Kidney (tissue), 14 donors: ENCODE results near the gene RALGDS. TPM values are rescaled to one million over a fixed set of nuclear protein-coding genes. Genes with fewer than 3 reads are reported as not detected.
A peak's percentile ranks its signal among the peaks of the same experiment; 100 is the strongest.

Experiments used
- DNase-seq, 5 donors: peaks; one replicate each; pipeline ENCODE4 v3.0.0-alpha.2; 2013 to 2020
- FAIRE-seq: peaks from 2 replicates; lab custom pipeline; 2012; peaks lifted over from hg19 to GRCh38; lab: Jason Lieb, UNC
- H3K27ac ChIP-seq, 2 donors: one replicate each; pipeline ENCODE4 v1.7.0; 2013; ENCODE audit warnings: low read depth in 2 of 2, low read length in 2 of 2, inconsistent platforms in 1 of 2
- H3K27me3 ChIP-seq: one replicate; pipeline ENCODE4 v1.7.1; 2013; ENCODE audit warnings: low read length, inconsistent platforms; ENCODE audit not compliant: control insufficient read depth, insufficient read depth
- H3K36me3 ChIP-seq, 3 donors: one replicate each; pipeline versions ENCODE4 v1.7.0 to v1.7.1; 2013; ENCODE audit warnings: low read length in 3 of 3, control low read depth in 1 of 3, inconsistent platforms in 1 of 3; ENCODE audit not compliant: insufficient read depth in 3 of 3, control insufficient read depth in 2 of 3
- H3K4me1 ChIP-seq, 3 donors: one replicate each; pipeline versions ENCODE4 v1.7.0 to v1.7.1; 2013; ENCODE audit warnings: low read length in 3 of 3, inconsistent platforms in 1 of 3, low read depth in 1 of 3; ENCODE audit not compliant: control insufficient read depth in 2 of 3, insufficient read depth in 2 of 3
- H3K4me3 ChIP-seq, 3 donors: one replicate each; pipeline versions ENCODE4 v1.7.0 to v1.8.1; 2013; ENCODE audit warnings: low read length in 3 of 3, control low read depth in 1 of 3, inconsistent platforms in 1 of 3
- H3K9ac ChIP-seq, 3 donors: one replicate each; pipeline versions ENCODE4 v1.7.0 to v1.7.1; 2013; ENCODE audit warnings: low read length in 3 of 3, control low read depth in 1 of 3, inconsistent platforms in 1 of 3
- H3K9me3 ChIP-seq, 3 donors: one replicate each; pipeline versions ENCODE4 v1.7.0 to v1.7.1; 2013; ENCODE audit warnings: low read length in 3 of 3, control low read depth in 1 of 3, inconsistent platforms in 1 of 3; ENCODE audit not compliant: control insufficient read depth in 2 of 3, insufficient read depth in 1 of 3
- intact Hi-C: fragments of 100-400 bp; cut with DNase I; formaldehyde crosslinking; loops from one replicate; pipeline ENCODE4 v1.11.1; 2022
- polyA plus RNA-seq: library from polyadenylated mRNA; stranded (reverse); fragments of 350-450 nt; fragmentation: Illumina TruSeq; extraction: RNeasy Lipid Tissue Mini Kit (QIAGEN cat#74804); gene quantifications from one replicate; pipeline ENCODE4 v1.2.3, GENCODE V29; 2014; ENCODE audit warnings: low read depth, low replicate concordance; ENCODE audit not compliant: insufficient read depth
- total RNA-seq: library from RNA; stranded (reverse); fragmentation: NEBNext Ultra II Directional; extraction: Animal tissue kit (Norgen Biotek cat#: 25700); gene quantifications from one replicate; pipeline ENCODE4 v1.2.1, GENCODE V29; 2021
- TF ChIP-seq, protein P1 (sequence below): IDR thresholded peaks from 3 replicates; pipeline ENCODE4 v1.5.1; 2012; ENCODE audit warnings: mild to moderate bottlenecking, moderate library complexity, borderline replicate concordance; ENCODE audit not compliant: insufficient read depth; ENCODE audit errors: extremely low read depth
- donor health status: control.
- donor health status: control.
- donor health status: control.
- donor health status: control.
- donor health status: control.
- donor health status: DM: yes; HTN: yes; CAD: no.
- donor health status: Normal renal cell carcinoma (clear cell type).

RALGDS gene
- total and polyA plus RNA-seq, 2 donors from 2014 or later, result 13.0 to 43.3 TPM

DNA sequence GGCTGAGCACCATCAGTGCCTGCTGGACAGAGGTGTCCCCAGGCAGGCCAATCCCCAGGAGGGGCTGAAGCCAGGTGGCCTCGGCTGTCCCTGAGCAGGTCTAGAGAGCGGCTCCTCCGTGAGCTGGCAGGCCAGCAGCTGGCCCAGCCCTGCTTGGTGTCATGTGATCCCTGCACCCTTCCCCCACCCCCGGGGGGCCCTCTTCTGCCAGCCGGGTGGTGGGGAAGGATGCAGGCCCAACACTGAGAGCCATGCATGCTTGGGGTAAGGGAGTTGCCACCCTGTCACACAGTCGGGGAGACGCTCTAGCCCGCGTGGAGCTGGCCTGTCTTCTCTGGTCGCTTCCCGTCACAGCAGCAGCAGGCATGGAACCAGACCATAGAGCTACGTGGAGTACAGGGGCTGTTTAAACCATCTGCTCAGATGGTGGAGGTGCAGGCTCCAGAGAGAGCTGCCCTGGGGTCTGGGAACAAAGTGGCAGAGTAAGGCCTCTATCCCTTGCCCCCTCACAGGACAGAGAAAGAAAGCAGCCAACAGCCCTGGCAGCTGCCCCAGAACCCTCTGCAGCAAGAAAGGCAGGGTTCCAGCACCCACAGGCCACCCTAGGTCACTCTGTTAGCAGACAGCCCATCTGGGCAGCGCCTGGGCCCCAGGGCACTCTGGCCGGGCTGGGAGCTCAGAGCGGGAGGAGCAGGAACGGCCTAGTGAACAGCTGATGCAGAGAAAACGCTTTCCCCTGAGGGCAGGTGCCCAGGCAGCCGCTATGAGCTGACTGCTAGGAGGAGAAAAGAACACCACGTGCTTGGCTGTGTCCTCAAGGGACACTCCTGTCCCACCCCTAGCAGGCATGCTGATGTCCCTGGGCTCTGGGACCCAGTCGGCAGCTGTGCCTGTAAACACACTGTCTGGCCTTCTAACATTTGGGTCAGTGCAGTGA lies 6.8 kb downstream of the RALGDS start:
- intact Hi-C loops, result no loop called here
- Histone ChIP-seq H3K4me3 (no peak overlapping the region), H3K9ac (peak overlapping the region in 1 of 3 donors; percentile 46), H3K27ac (peak overlapping the region; percentile 38 to 71), H3K4me1 (peaks cover 0 to 47% (median 23%) of the 10 kb centered on the region in 3 donors), H3K9me3 (no peaks in the 10 kb centered on the region), H3K36me3 (peaks cover 0 to 12% (median 0%) of the 10 kb centered on the region in 3 donors), H3K27me3 (no peaks in the 10 kb centered on the region)
- TF ChIP-seq, protein P1, sequence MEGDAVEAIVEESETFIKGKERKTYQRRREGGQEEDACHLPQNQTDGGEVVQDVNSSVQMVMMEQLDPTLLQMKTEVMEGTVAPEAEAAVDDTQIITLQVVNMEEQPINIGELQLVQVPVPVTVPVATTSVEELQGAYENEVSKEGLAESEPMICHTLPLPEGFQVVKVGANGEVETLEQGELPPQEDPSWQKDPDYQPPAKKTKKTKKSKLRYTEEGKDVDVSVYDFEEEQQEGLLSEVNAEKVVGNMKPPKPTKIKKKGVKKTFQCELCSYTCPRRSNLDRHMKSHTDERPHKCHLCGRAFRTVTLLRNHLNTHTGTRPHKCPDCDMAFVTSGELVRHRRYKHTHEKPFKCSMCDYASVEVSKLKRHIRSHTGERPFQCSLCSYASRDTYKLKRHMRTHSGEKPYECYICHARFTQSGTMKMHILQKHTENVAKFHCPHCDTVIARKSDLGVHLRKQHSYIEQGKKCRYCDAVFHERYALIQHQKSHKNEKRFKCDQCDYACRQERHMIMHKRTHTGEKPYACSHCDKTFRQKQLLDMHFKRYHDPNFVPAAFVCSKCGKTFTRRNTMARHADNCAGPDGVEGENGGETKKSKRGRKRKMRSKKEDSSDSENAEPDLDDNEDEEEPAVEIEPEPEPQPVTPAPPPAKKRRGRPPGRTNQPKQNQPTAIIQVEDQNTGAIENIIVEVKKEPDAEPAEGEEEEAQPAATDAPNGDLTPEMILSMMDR, result no peak
- FAIRE-seq (no peak), DNase-seq (peak; percentile 75 to 85 (median 78))

GRCh38 chr9:133113163-133113948 lies 7.7 kb downstream of the RALGDS start:
- H3K9ac ChIP-seq, result peak overlapping the region in 1 of 3 donors; percentile 46
- H3K9me3 ChIP-seq, result no peaks in the 10 kb centered on the region
- TF ChIP-seq, protein P1, result no peak
- FAIRE-seq (no peak), DNase-seq (peak in 3 of 5 donors; percentile 18 to 87 (median 46))
- no peaks in the 10 kb centered on the region for H3K27me3 ChIP-seq
- H3K4me1 ChIP-seq, result peaks cover 0 to 40% (median 23%) of the 10 kb centered on the region in 3 donors
- H3K36me3 ChIP-seq, result peaks cover 0 to 12% (median 0%) of the 10 kb centered on the region in 3 donors
- intact Hi-C loops, result no loop called here
- no peak overlapping the region for H3K4me3 ChIP-seq
- H3K27ac ChIP-seq, result peak overlapping the region; percentile 38 to 71

GRCh38 chr9:133112663-133113026 lies 8.4 kb downstream of the RALGDS start:
- H3K9ac ChIP-seq, result no peak overlapping the region
- H3K9me3 ChIP-seq, result no peaks in the 10 kb centered on the region
- FAIRE-seq, result no peak
- H3K27ac ChIP-seq, result peak overlapping the region; percentile 38 to 71
- no peak overlapping the region for H3K4me3 ChIP-seq
- TF ChIP-seq, protein P1, result no peak
- intact Hi-C loops, result no loop called here
- H3K4me1 ChIP-seq, result peaks cover 0 to 34% (median 23%) of the 10 kb centered on the region in 3 donors
- peaks cover 0 to 12% (median 3%) of the 10 kb centered on the region in 3 donors for H3K36me3 ChIP-seq
- no peaks in the 10 kb centered on the region for H3K27me3 ChIP-seq
- DNase-seq, result peak in 3 of 5 donors; percentile 26 to 83 (median 32)
